GM10248 (cell line): Measurements from ENCODE around the gene KRT35.

Experiments used
- CTCF ChIA-PET: fragments of 300-600 bp; sonication (Branson Sonifier 250); formaldehyde crosslinking; extraction: SDS; loops from one replicate; lab custom pipeline; 2021; ENCODE audit warnings: antibody characterized with exemption; lab: Yijun Ruan, JAX
- POLR2A ChIA-PET: fragments of 350-650 bp; sonication (Branson Sonifier 250); formaldehyde crosslinking; extraction: SDS; loops from one replicate; lab custom pipeline; 2020; ENCODE audit warnings: antibody characterized with exemption; lab: Yijun Ruan, JAX
- DNase-seq: peaks from one replicate; pipeline ENCODE4 v3.0.0; 2012; ENCODE audit errors: extremely low spot score
- CTCF ChIP-seq: IDR thresholded peaks from 2 replicates; pipeline ENCODE4 v1.5.1; 2012; ENCODE audit warnings: mild to moderate bottlenecking, low read depth; ENCODE audit errors: extremely low read depth, missing control alignments, control extremely low read depth

The KRT35 gene

DNA sequence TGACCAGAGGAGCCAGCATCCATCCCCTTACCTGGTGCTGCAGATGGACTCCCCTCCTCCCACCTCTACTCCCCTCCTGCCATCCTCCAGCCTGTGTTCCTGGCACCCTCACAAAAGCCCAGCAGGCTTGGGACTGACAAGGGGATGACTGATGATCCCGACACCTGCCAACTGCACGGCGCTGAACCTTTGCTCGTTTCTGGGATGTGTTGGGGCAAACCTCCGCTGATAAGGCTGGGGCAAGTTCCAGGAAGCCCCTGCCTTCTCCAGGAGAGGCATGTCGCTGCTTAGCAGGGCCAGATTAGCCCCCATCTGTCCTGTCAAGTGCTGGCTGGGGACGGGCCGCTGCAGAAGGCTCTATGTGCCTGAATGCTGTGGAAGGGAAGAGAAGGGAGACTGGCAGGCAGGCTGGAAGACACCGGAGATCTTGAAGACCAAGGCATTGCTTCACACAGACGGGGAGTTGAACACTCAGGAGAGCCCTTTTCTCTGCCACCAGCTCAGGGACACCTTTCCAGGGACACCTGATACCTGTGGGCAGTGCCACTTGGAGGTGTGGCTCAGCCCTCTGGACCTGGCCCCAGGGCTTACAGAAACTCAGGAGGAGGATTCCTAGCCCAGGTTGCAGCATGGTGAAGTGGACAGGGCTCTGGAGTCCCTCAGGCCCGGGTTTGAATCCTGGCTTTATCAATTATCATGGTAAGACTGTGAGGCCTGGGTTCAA, 38.7 kb upstream of the KRT35 start:
- ChIA-PET POLR2A (no interaction called here), CTCF (interaction anchor here (1.1 kb wide), 1 partner anchor 64 kb away, joined by 3 read pairs; no protein-coding TSS in a partner anchor)
- no peak for TF ChIP-seq CTCF
- no peak for DNase-seq

DNA sequence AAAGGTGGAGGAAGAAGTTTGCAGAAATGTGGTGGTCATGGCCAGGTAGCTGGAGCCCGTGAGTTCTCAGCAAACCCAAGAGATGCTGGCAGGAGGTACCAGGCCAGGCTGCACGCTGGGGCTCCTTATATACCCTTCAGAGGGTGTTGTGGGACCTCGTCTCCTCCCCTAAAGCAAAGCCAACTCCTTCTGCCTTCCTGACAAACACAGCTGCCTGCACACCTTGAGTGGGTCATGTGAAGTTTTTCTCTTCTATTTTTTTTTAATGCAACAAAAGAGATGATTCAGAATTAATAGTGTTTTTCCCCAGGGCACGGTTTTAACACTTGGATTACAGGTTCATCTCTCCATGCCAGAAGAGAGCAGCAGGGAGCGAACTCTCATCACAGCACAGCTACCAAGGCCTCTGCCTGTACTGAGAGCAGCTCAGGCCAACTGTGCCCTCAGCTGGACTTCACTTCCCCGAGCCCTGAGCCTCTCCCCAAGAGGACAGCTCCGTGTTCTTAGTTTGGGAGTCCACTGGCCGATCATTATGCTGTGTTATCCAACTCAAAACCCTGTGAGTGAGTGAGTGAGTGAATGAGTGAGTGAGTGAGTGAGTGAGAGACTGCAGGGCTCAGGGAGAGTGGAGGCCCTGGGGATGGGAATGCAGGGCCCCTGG, 38.0 kb upstream of the KRT35 start, which contains the start of gene KRT15:
TSS of gene KRT15 (minus strand) at position 102 of the 661 bp plus-strand sequence. CDS start at position 39, 63 bp downstream.
- DNase-seq: no peak
- POLR2A ChIA-PET: no interaction called here
- no peak for TF ChIP-seq CTCF
- CTCF ChIA-PET: interaction anchor here (0.7 to 1.5 kb wide), 2 partner anchors 30 to 144 kb away, joined by 3 to 8 read pairs; no protein-coding TSS in a partner anchor

- no peak for TF ChIP-seq CTCF
- ChIA-PET POLR2A (no interaction called here), CTCF (interaction anchor here (1.5 kb wide), 1 partner anchor 31 kb away, joined by 8 read pairs; no protein-coding TSS in a partner anchor)
- DNase-seq: no peak
Measured at GRCh38 chr17:41518031-41518430, 37.1 kb upstream of the KRT35 start.

GRCh38 chr17:41516830-41517283, 35.9 kb upstream of the KRT35 start:
- no peak for DNase-seq
- ChIA-PET CTCF (interaction anchor here (1.1 to 1.8 kb wide), 2 partner anchors 32 to 132 kb away, joined by 3 to 7 read pairs; no protein-coding TSS in a partner anchor), POLR2A (no interaction called here)
- no peak for TF ChIP-seq CTCF

GRCh38 chr17:41516147-41516829, 35.3 kb upstream of the KRT35 start:
- POLR2A ChIA-PET: no interaction called here
- CTCF ChIA-PET: interaction anchor here (0.6 to 1.8 kb wide), 3 partner anchors 32 to 145 kb away, joined by 3 to 7 read pairs (median 3); no protein-coding TSS in a partner anchor
- no peak for DNase-seq
- no peak for TF ChIP-seq CTCF

- ChIA-PET CTCF (no interaction called here), POLR2A (no interaction called here)
- DNase-seq: no peak
- TF ChIP-seq CTCF: no peak
Measured at GRCh38 chr17:41513168-41513547, 32.2 kb upstream of the KRT35 start.
